ENCODE results near the gene PPDPF.

GRCh38 chr20:63496596-63497120 is 23.9 kb upstream of the PPDPF start:
- TF ChIP-seq SMC3 (conservative IDR thresholded peaks at IDR 0.05; ENCODE audit: poor library complexity) (no peak), EP300 (conservative IDR thresholded peaks at IDR 0.05; ENCODE audit: poor library complexity, severe bottlenecking) (no peak), RAD21 (conservative IDR thresholded peaks at IDR 0.05) (no peak), REST (IDR thresholded peaks at IDR 0.05; ENCODE audit: borderline replicate concordance) (no peak), CTCF (IDR thresholded peaks at IDR 0.05; ENCODE audit: poor library complexity, severe bottlenecking) (no peak), TAF1 (IDR thresholded peaks at IDR 0.05; ENCODE audit: low read depth) (no peak), EZH2 (IDR thresholded peaks at IDR 0.05; ENCODE audit: borderline replicate concordance, insufficient read depth, low read length, poor library complexity, severe bottlenecking) (no peak), POLR2AphosphoS5 (IDR thresholded peaks at IDR 0.05) (no peak), MXI1 (conservative IDR thresholded peaks at IDR 0.05; ENCODE audit: poor library complexity, severe bottlenecking) (no peak)
